ENCODE data around the gene HMGXB4. TPM values are rescaled to one million over a fixed set of nuclear protein-coding genes. Genes with fewer than 3 reads are reported as not detected.

The HMGXB4 gene
- total and polyA plus RNA-seq, 2 of the 8 experiments (the other 6 are each of a cell fraction or from before 2014, with no cell fraction given): 20.9 to 41.3 TPM

DNA sequence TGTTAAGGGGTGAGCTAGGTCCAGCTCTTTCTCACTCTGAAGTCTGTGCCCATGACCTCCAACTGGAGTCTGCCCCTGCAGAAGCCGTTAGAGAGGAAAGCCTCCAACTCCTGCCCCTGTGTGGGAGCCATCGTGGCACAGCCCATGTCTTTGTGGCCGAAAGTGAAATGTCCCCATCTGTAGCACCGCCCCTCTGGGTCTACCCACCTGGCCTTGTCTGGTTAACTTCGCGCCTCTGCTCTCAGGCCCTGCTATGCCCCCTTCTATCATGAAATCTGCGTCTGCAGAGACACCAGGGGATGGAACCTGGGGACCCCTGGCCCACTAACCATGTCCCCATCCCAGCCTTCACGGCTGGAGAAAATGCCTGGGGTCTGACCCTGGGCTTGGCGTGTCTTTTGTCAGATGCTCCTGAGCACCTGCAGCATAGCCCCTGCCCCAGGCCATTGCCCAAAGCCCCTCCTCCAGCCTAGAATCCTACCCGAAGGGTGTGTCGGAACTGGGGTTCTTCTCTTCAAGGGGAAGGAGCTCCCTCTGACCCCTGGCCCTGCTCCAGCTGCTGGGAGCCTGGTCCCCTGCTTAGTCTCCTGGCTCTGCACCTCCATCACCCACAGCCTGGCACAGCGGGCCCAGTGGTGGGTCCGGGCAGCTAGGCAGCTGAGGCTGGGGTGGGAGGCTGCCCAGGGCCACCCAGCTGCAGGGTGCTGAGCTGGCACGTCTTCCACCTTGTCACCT is 87.8 kb downstream of the HMGXB4 start:
- no peak overlapping the region for H3K18ac ChIP-seq (ENCODE audit: extremely low read depth, low read length)
- no peak overlapping the region for H3K14ac ChIP-seq (ENCODE audit: insufficient read length)
- no peak overlapping the region for H3K23ac ChIP-seq (ENCODE audit: insufficient read length)
- H2BK20ac ChIP-seq (ENCODE audit: low read length): no peak overlapping the region
- H3K9ac ChIP-seq (replicated peaks in 1 of 4; ENCODE audit: extremely low read depth in 1 of 4, low read depth in 3 of 4, low read length in 3 of 4): no peak overlapping the region
- H3K36me3 ChIP-seq (ENCODE audit: control insufficient read depth in 2 of 4, insufficient read depth in 4 of 4, low read length in 3 of 4): peaks cover 0 to 14% (median 2%) of the 10 kb centered on the region in 4 experiments; a peak in 4 of 8 replicates
- H4K20me1 ChIP-seq (replicated peaks in 1 of 2; ENCODE audit: control insufficient read depth in 1 of 2, insufficient read depth in 2 of 2, low read length in 2 of 2): peaks cover 1 to 15% of the 10 kb centered on the region in 2 experiments
- no peak overlapping the region; the same call in 1 of the 2 replicates for H2BK12ac ChIP-seq (ENCODE audit: low read depth, low read length)
- H4K91ac ChIP-seq (replicated peaks; ENCODE audit: insufficient read length, low read length): no peak overlapping the region
- H3K27ac ChIP-seq (ENCODE audit: low read depth, low read length): no peak overlapping the region
- H3K27me3 ChIP-seq (replicated peaks in 1 of 4; ENCODE audit: control insufficient read depth in 3 of 4, extremely low read depth in 1 of 4, insufficient read depth in 3 of 4, low read length in 3 of 4): no peaks in the 10 kb centered on the region
- no peaks in the 10 kb centered on the region for H3K79me1 ChIP-seq (ENCODE audit: low read depth, low read length)
- H2AK5ac ChIP-seq (ENCODE audit: low read depth, low read length): no peak overlapping the region
- no peaks in the 10 kb centered on the region for H3K9me3 ChIP-seq (ENCODE audit: insufficient read depth in 2 of 2, low read depth in 1 of 2, low read length in 1 of 2)
- POLR2A ChIA-PET (ENCODE audit: partially characterized antibody): interaction anchor here (1.0 to 2.0 kb wide), 3 partner anchors 10 to 30 kb away, joined by 3 to 7 read pairs (median 3); no protein-coding TSS in a partner anchor
- H2BK5ac ChIP-seq (ENCODE audit: low read depth, low read length): no peak overlapping the region
- H4K5ac ChIP-seq (ENCODE audit: insufficient read length, low read depth, low read length): no peak overlapping the region
- no peak overlapping the region for H2BK120ac ChIP-seq (replicated peaks; ENCODE audit: low read depth, low read length)
- WGBS, 2 experiments (ENCODE audit: extremely low coverage in 1 of 2, insufficient coverage in 1 of 2, insufficient read length in 1 of 2, insufficient replicate concordance in 2 of 2, low coverage in 1 of 2, low lambda C conversion rate in 2 of 2, missing lambda C conversion rate in 1 of 2): 84% methylated on average over 13 of the region's 14 CpGs; no CpG with 5 or more reads in 1 of the 2 experiments
- H3K4me3 ChIP-seq (ENCODE audit: extremely low read depth in 1 of 4, insufficient read depth in 2 of 4, low read depth in 3 of 4, low read length in 4 of 4): no peak overlapping the region
- DNase-seq (ENCODE audit: low read depth in 1 of 2, low spot score in 2 of 2) (no peak), FAIRE-seq (no peak)
- H2BK15ac ChIP-seq (ENCODE audit: low read length): no peak overlapping the region
- H3K4ac ChIP-seq (replicated peaks; ENCODE audit: insufficient read length, low read depth, low read length): no peak overlapping the region
- H3K23me2 ChIP-seq (ENCODE audit: low read depth, low read length): peaks cover 15% of the 10 kb centered on the region
- no peak overlapping the region for H3K4me2 ChIP-seq (ENCODE audit: insufficient read depth in 1 of 2, low read depth in 2 of 2, low read length in 2 of 2)
- H3K79me2 ChIP-seq (ENCODE audit: control insufficient read depth in 1 of 2, insufficient read depth in 2 of 2, low read length in 2 of 2): no peaks in the 10 kb centered on the region
- no peak overlapping the region for H3K56ac ChIP-seq (replicated peaks; ENCODE audit: insufficient read length, low read depth, low read length)
- H2AFZ ChIP-seq (ENCODE audit: low read length): no peak overlapping the region
- no peaks in the 10 kb centered on the region for H3K4me1 ChIP-seq (replicated peaks in 1 of 4; ENCODE audit: control insufficient read depth in 3 of 4, insufficient read depth in 4 of 4, low read length in 3 of 4)
- CTCF ChIA-PET (ENCODE audit: partially characterized antibody): interaction anchor here (0.5 to 3.4 kb wide), 6 partner anchors 11 to 281 kb away, joined by 3 to 20 read pairs (median 3); no protein-coding TSS in a partner anchor
- H4K8ac ChIP-seq (ENCODE audit: extremely low read depth, insufficient read depth, low read length): no peak overlapping the region; the same call in 1 of the 2 replicates
- TF ChIP-seq EGR1 (IDR thresholded peaks at IDR 0.05; ENCODE audit: borderline replicate concordance, low read depth, low read length): no peak

All from H1 (cell line).